GM23338 (cell line): Measurements from ENCODE around the gene PNPLA7. TPM values are rescaled to one million over a fixed set of nuclear protein-coding genes. Genes with fewer than 3 reads are reported as not detected.

Experiments
- ATAC-seq: fragments of 200-7000 bp; cut with Tn5 transposase; 3 replicates; pipeline ENCODE4 v1.9.1; 2020
- DNase-seq: peaks from one replicate; pipeline ENCODE4 v3.0.0-alpha.2; 2015; ENCODE audit warnings: low spot score
- H2AFZ ChIP-seq: fragments of 200-600 bp; sonication (generic); 2 replicates; pipeline ENCODE4 v1.8.0; 2016; ENCODE audit warnings: antibody characterized with exemption, mild to moderate bottlenecking, moderate library complexity
- H3F3A ChIP-seq: fragments of 200-600 bp; sonication (generic); replicated peaks from 2 replicates; pipeline ENCODE4 v1.8.0; 2017; ENCODE audit warnings: antibody characterized with exemption, mixed run types, low read depth
- H3K27ac ChIP-seq: fragments of 200-600 bp; sonication (generic); 2 replicates; pipeline ENCODE4 v1.6.1; 2016; ENCODE audit warnings: low read depth
- H3K27me3 ChIP-seq: fragments of 200-600 bp; sonication (generic); 2 replicates; pipeline ENCODE4 v1.8.0; 2016; ENCODE audit warnings: mild to moderate bottlenecking, mixed run types, moderate library complexity; ENCODE audit not compliant: insufficient read depth
- H3K36me3 ChIP-seq: fragments of 200-600 bp; sonication (generic); 2 replicates; pipeline ENCODE4 v1.8.0; 2016; ENCODE audit warnings: mild to moderate bottlenecking; ENCODE audit not compliant: insufficient read depth
- H3K4me1 ChIP-seq: fragments of 200-600 bp; sonication (generic); 2 replicates; pipeline ENCODE4 v1.8.0; 2016; ENCODE audit warnings: mild to moderate bottlenecking, moderate library complexity; ENCODE audit not compliant: insufficient read depth
- H3K4me2 ChIP-seq: fragments of 200-600 bp; sonication (generic); 2 replicates; pipeline ENCODE4 v1.7.1; 2017; ENCODE audit warnings: mixed run types
- H3K4me3 ChIP-seq: fragments of 200-600 bp; sonication (generic); 2 replicates; pipeline ENCODE4 v1.6.1; 2016; ENCODE audit warnings: mixed run types
- H3K79me2 ChIP-seq: fragments of 200-600 bp; sonication (generic); replicated peaks from 2 replicates; pipeline ENCODE4 v1.8.0; 2017; ENCODE audit warnings: mild to moderate bottlenecking; ENCODE audit not compliant: insufficient read depth
- H3K9me2 ChIP-seq: fragments of 200-600 bp; sonication (generic); 2 replicates; pipeline ENCODE4 v1.8.0; 2017; ENCODE audit not compliant: insufficient read depth
- H4K20me1 ChIP-seq: fragments of 200-600 bp; sonication (generic); replicated peaks from 2 replicates; pipeline ENCODE4 v1.8.0; 2017; ENCODE audit warnings: mild to moderate bottlenecking; ENCODE audit not compliant: insufficient read depth
- H3K27ac Mint-ChIP-seq: 2 replicates; pipeline ENCODE4 v1.8.0; 2020; ENCODE audit warnings: inconsistent platforms, mild to moderate bottlenecking, moderate library complexity, mixed read lengths
- H3K27me3 Mint-ChIP-seq: 3 replicates; pipeline ENCODE4 v1.8.0; 2022; ENCODE audit warnings: low read depth, mild to moderate bottlenecking, moderate library complexity, mixed read lengths, inconsistent platforms; ENCODE audit not compliant: insufficient read depth, poor library complexity
- H3K36me3 Mint-ChIP-seq: 3 replicates; pipeline ENCODE4 v1.8.0; 2021; ENCODE audit warnings: low read depth, mild to moderate bottlenecking, inconsistent platforms, moderate library complexity, mixed read lengths
- H3K4me1 Mint-ChIP-seq: 3 replicates; pipeline ENCODE4 v1.8.0; 2020; ENCODE audit warnings: mild to moderate bottlenecking, inconsistent platforms, mixed read lengths
- H3K4me3 Mint-ChIP-seq: 3 replicates; pipeline ENCODE4 v1.8.0; 2021; ENCODE audit warnings: moderate library complexity, mild to moderate bottlenecking, inconsistent platforms, mixed read lengths
- H3K9me3 Mint-ChIP-seq: 3 replicates; pipeline ENCODE4 v1.8.0; 2020; ENCODE audit warnings: moderate library complexity, mild to moderate bottlenecking, inconsistent platforms, mixed read lengths
- CREB1 ChIP-seq: fragments of 250-450 bp; sonication (Bioruptor Pico); IDR thresholded peaks from 2 replicates; pipeline ENCODE4 v1.5.0; 2020; ENCODE audit warnings: low read depth, mild to moderate bottlenecking, moderate library complexity
- EZH2 ChIP-seq: fragments of 200-600 bp; sonication (generic); IDR thresholded peaks from one replicate; pipeline ENCODE4 v1.8.0; 2017; ENCODE audit warnings: antibody characterized with exemption, mild to moderate bottlenecking, low read depth; ENCODE audit not compliant: unreplicated experiment
- EZH2phosphoT487 ChIP-seq: fragments of 200-600 bp; sonication (generic); IDR thresholded peaks from one replicate; pipeline ENCODE4 v1.8.1; 2018; ENCODE audit warnings: antibody characterized with exemption; ENCODE audit not compliant: unreplicated experiment
- JUNB ChIP-seq: IDR thresholded peaks from one replicate; pipeline ENCODE4 v1.6.1; 2016; ENCODE audit warnings: antibody characterized with exemption; ENCODE audit not compliant: unreplicated experiment
- NANOG ChIP-seq: IDR thresholded peaks from 2 replicates; pipeline ENCODE4 v1.6.1; 2016; ENCODE audit warnings: antibody characterized with exemption, borderline replicate concordance
- POLR2AphosphoS5 ChIP-seq: IDR thresholded peaks from 2 replicates; pipeline ENCODE4 v1.6.1; 2016; ENCODE audit warnings: antibody characterized with exemption, low read depth
- STAT1 ChIP-seq: IDR thresholded peaks from one replicate; pipeline ENCODE4 v1.6.1; 2016; ENCODE audit warnings: antibody characterized with exemption; ENCODE audit not compliant: unreplicated experiment
- ZNF114 ChIP-seq: fragments of 250-450 bp; sonication (Bioruptor Pico); IDR thresholded peaks from 2 replicates; pipeline ENCODE4 v1.5.0; 2020; ENCODE audit warnings: mild to moderate bottlenecking, moderate library complexity
- ZNF331 ChIP-seq: fragments of 250-450 bp; sonication (Bioruptor Pico); IDR thresholded peaks from 2 replicates; pipeline ENCODE4 v1.5.0; 2020; ENCODE audit warnings: low read depth, mild to moderate bottlenecking, moderate library complexity
- polyA plus RNA-seq: library from polyadenylated mRNA; unstranded; fragments of >200 nt; fragmentation: Nextera tagmentation; extraction: Ambion mirVana; gene quantifications from 2 replicates; pipeline ENCODE4 v1.2.1, GENCODE V29; 2016
- total RNA-seq: library from RNA; depleted of rRNA; stranded (reverse); fragments of >200 nt; shearing (Covaris generic); gene quantifications from 2 replicates; pipeline ENCODE4 v1.2.3, GENCODE V29; 2014
- TF ChIP-seq, protein P1 (sequence below): fragments of 250-450 bp; sonication (Bioruptor Pico); IDR thresholded peaks from 2 replicates; pipeline ENCODE4 v1.5.0; 2020; ENCODE audit warnings: mild to moderate bottlenecking, moderate library complexity
- TF ChIP-seq, protein P2 (sequence below): IDR thresholded peaks from one replicate; pipeline ENCODE4 v1.6.1; 2018; ENCODE audit warnings: antibody characterized with exemption; ENCODE audit not compliant: unreplicated experiment
- TF ChIP-seq, protein P3 (sequence below): IDR thresholded peaks from 2 replicates; pipeline ENCODE4 v1.6.1; 2016; ENCODE audit warnings: antibody characterized with exemption
- TF ChIP-seq, protein P4 (sequence below), 2 experiments: fragments of 200-600 bp in 1 of 2; sonication (generic) in 1 of 2; conservative IDR thresholded peaks; 2 replicates each; pipeline versions ENCODE4 v1.5.1 to v1.6.1; 2016 to 2017; ENCODE audit warnings: antibody characterized with exemption in 2 of 2, low read depth in 2 of 2, mild to moderate bottlenecking in 2 of 2, moderate library complexity in 1 of 2

PNPLA7 gene
- total and polyA plus RNA-seq, 2 experiments from 2014 or later, result 0.45 to 0.80 TPM

DNA sequence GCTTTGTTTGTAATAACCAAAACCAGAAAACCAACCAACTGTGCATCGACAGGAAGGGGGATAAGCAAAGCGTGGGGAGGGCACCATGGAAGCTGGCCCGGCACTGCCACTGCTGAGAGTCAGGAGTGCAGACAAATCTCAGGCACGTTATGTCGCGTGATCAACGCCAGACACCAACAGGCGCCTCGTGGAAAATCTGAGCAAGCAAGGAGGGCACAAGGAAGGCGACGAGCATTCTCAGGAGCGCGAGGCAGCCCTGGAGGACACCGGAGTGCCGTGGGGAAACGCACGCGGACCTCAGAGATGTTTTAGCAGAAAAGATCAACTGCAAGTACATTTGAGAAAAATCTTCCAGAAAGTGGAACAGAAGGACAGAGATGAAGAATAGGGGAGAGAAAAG, 75.9 kb downstream of the PNPLA7 start:
- Histone ChIP-seq H3F3A (no peaks in the 10 kb centered on the region), H3K27ac (no peak overlapping the region), H3K4me2 (no peak overlapping the region), H3K36me3 (no peaks in the 10 kb centered on the region; the same call in 1 of the 2 replicates), H2AFZ (no peak overlapping the region), H3K9me2 (no peaks in the 10 kb centered on the region), H3K79me2 (no peaks in the 10 kb centered on the region), H4K20me1 (no peaks in the 10 kb centered on the region), H3K27me3 (no peaks in the 10 kb centered on the region), H3K4me1 (no peaks in the 10 kb centered on the region), H3K4me3 (no peak overlapping the region)
- peaks cover under 1% of the 10 kb centered on the region; the same call in 1 of the 3 replicates for H3K4me1 Mint-ChIP-seq
- TF ChIP-seq, protein P1, sequence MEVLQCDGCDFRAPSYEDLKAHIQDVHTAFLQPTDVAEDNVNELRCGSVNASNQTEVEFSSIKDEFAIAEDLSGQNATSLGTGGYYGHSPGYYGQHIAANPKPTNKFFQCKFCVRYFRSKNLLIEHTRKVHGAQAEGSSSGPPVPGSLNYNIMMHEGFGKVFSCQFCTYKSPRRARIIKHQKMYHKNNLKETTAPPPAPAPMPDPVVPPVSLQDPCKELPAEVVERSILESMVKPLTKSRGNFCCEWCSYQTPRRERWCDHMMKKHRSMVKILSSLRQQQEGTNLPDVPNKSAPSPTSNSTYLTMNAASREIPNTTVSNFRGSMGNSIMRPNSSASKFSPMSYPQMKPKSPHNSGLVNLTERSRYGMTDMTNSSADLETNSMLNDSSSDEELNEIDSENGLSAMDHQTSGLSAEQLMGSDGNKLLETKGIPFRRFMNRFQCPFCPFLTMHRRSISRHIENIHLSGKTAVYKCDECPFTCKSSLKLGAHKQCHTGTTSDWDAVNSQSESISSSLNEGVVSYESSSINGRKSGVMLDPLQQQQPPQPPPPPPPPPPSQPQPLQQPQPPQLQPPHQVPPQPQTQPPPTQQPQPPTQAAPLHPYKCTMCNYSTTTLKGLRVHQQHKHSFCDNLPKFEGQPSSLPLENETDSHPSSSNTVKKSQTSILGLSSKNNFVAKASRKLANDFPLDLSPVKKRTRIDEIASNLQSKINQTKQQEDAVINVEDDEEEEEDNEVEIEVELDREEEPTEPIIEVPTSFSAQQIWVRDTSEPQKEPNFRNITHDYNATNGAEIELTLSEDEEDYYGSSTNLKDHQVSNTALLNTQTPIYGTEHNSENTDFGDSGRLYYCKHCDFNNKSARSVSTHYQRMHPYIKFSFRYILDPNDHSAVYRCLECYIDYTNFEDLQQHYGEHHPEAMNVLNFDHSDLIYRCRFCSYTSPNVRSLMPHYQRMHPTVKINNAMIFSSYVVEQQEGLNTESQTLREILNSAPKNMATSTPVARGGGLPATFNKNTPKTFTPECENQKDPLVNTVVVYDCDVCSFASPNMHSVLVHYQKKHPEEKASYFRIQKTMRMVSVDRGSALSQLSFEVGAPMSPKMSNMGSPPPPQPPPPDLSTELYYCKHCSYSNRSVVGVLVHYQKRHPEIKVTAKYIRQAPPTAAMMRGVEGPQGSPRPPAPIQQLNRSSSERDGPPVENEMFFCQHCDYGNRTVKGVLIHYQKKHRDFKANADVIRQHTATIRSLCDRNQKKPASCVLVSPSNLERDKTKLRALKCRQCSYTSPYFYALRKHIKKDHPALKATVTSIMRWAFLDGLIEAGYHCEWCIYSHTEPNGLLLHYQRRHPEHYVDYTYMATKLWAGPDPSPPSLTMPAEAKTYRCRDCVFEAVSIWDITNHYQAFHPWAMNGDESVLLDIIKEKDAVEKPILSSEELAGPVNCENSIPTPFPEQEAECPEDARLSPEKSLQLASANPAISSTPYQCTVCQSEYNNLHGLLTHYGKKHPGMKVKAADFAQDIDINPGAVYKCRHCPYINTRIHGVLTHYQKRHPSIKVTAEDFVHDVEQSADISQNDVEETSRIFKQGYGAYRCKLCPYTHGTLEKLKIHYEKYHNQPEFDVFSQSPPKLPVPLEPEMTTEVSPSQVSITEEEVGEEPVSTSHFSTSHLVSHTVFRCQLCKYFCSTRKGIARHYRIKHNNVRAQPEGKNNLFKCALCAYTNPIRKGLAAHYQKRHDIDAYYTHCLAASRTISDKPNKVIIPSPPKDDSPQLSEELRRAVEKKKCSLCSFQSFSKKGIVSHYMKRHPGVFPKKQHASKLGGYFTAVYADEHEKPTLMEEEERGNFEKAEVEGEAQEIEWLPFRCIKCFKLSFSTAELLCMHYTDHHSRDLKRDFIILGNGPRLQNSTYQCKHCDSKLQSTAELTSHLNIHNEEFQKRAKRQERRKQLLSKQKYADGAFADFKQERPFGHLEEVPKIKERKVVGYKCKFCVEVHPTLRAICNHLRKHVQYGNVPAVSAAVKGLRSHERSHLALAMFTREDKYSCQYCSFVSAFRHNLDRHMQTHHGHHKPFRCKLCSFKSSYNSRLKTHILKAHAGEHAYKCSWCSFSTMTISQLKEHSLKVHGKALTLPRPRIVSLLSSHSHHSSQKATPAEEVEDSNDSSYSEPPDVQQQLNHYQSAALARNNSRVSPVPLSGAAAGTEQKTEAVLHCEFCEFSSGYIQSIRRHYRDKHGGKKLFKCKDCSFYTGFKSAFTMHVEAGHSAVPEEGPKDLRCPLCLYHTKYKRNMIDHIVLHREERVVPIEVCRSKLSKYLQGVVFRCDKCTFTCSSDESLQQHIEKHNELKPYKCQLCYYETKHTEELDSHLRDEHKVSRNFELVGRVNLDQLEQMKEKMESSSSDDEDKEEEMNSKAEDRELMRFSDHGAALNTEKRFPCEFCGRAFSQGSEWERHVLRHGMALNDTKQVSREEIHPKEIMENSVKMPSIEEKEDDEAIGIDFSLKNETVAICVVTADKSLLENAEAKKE (CRISPR knock-in tag), result no peak
- TF ChIP-seq POLR2AphosphoS5 (no peak), CREB1 (no peak), STAT1 (no peak), EZH2phosphoT487 (no peak), NANOG (no peak), ZNF114 (CRISPR knock-in tag) (no peak), EZH2 (no peak), JUNB (no peak), ZNF331 (CRISPR knock-in tag) (no peak)
- TF ChIP-seq, protein P2, sequence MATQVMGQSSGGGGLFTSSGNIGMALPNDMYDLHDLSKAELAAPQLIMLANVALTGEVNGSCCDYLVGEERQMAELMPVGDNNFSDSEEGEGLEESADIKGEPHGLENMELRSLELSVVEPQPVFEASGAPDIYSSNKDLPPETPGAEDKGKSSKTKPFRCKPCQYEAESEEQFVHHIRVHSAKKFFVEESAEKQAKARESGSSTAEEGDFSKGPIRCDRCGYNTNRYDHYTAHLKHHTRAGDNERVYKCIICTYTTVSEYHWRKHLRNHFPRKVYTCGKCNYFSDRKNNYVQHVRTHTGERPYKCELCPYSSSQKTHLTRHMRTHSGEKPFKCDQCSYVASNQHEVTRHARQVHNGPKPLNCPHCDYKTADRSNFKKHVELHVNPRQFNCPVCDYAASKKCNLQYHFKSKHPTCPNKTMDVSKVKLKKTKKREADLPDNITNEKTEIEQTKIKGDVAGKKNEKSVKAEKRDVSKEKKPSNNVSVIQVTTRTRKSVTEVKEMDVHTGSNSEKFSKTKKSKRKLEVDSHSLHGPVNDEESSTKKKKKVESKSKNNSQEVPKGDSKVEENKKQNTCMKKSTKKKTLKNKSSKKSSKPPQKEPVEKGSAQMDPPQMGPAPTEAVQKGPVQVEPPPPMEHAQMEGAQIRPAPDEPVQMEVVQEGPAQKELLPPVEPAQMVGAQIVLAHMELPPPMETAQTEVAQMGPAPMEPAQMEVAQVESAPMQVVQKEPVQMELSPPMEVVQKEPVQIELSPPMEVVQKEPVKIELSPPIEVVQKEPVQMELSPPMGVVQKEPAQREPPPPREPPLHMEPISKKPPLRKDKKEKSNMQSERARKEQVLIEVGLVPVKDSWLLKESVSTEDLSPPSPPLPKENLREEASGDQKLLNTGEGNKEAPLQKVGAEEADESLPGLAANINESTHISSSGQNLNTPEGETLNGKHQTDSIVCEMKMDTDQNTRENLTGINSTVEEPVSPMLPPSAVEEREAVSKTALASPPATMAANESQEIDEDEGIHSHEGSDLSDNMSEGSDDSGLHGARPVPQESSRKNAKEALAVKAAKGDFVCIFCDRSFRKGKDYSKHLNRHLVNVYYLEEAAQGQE, result no peak
- TF ChIP-seq, protein P3, sequence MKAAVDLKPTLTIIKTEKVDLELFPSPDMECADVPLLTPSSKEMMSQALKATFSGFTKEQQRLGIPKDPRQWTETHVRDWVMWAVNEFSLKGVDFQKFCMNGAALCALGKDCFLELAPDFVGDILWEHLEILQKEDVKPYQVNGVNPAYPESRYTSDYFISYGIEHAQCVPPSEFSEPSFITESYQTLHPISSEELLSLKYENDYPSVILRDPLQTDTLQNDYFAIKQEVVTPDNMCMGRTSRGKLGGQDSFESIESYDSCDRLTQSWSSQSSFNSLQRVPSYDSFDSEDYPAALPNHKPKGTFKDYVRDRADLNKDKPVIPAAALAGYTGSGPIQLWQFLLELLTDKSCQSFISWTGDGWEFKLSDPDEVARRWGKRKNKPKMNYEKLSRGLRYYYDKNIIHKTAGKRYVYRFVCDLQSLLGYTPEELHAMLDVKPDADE, result no peak
- TF ChIP-seq, protein P4, sequence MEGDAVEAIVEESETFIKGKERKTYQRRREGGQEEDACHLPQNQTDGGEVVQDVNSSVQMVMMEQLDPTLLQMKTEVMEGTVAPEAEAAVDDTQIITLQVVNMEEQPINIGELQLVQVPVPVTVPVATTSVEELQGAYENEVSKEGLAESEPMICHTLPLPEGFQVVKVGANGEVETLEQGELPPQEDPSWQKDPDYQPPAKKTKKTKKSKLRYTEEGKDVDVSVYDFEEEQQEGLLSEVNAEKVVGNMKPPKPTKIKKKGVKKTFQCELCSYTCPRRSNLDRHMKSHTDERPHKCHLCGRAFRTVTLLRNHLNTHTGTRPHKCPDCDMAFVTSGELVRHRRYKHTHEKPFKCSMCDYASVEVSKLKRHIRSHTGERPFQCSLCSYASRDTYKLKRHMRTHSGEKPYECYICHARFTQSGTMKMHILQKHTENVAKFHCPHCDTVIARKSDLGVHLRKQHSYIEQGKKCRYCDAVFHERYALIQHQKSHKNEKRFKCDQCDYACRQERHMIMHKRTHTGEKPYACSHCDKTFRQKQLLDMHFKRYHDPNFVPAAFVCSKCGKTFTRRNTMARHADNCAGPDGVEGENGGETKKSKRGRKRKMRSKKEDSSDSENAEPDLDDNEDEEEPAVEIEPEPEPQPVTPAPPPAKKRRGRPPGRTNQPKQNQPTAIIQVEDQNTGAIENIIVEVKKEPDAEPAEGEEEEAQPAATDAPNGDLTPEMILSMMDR (conservative IDR thresholded peaks at IDR 0.05; ENCODE audit: low read depth in 2 of 2), result no peak
- peaks cover 8% of the 10 kb centered on the region; the same call in 1 of the 3 replicates for H3K36me3 Mint-ChIP-seq
- peaks cover 25% of the 10 kb centered on the region for H3K9me3 Mint-ChIP-seq
- H3K4me3 Mint-ChIP-seq, result no peak overlapping the region
- peaks cover 2% of the 10 kb centered on the region for H3K27me3 Mint-ChIP-seq
- H3K27ac Mint-ChIP-seq, result no peak overlapping the region
- ATAC-seq (no peak), DNase-seq (no peak)
